COLO829 (cell line): ENCODE results near the gene LY6G5C.

Source experiments
- DNase-seq: peaks from one replicate; pipeline ENCODE4 v3.0.0; 2012; ENCODE audit warnings: low spot score

LY6G5C gene

GRCh38 chr6:31691078-31691463 is 10.2 kb upstream of the LY6G5C start:
- no peak for DNase-seq

GRCh38 chr6:31690231-31691077 is 9.6 kb upstream of the LY6G5C start:
- no peak for DNase-seq

- no peak for DNase-seq
Observed at GRCh38 chr6:31689249-31690110, 8.6 kb upstream of the LY6G5C start.

DNA sequence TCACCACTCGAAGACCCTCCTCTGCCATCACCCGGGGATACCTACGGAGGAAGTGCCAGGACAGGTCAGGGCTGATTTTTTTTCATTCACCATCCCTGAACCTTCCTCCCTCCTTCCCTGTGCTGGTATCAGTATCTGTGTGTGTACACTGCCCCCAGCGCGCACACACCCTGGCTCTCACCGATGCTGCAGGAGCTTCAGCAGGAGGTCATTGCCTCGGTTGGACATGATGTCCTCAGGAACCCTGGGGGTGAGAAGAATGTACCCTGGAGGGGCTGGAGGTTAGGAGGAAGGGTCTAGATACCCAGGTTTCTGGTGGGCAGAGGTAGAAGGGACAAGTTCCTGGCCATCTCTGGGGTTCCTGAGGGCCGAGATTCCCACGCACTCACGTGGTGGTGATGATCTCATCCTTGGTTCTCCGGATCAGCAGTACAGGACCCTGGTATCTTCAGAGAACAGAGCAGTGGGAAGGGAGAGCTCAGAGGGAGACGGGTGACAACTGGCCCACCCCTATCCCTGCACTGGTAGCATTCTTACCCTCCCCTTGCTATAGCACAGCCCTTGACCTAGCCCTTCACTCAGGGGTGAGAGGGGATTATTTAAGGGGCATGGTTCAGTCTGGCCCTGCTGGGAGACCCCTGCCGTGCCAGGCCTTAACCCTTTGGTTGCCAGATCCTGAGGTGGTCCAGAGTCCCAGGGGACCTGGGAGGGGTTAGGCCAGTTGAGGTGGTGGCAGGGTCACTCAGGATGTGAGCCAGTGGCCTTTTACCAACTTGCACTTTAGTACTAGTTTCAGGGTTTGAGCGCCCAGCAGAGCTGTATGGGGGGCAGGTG is 7.2 kb upstream of the LY6G5C start:
- DNase-seq = no peak

DNA sequence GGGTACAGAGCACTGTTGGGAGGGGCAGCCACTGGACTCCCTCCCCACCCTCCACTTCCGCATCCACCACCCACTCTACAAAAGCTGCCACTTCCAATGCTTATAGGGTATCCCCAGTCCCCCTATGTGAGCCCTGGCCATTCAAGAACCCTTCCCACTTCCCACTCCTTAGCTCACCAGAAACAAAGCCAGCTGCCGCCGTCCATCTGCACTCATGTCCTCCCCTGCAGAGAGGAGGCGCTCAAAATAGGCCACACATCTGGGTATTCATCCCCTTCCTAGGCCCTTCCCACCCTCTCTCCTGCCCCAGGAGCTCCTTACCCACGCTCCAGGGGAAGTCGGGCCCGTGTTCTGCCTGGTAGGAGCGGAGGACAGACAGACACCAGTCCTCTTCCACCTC is 6.5 kb upstream of the LY6G5C start:
- no peak for DNase-seq

GRCh38 chr6:31686483-31686882 is 5.6 kb upstream of the LY6G5C start:
- DNase-seq = no peak

- DNase-seq = no peak
Observed at GRCh38 chr6:31683591-31683990, 2.7 kb upstream of the LY6G5C start.

- no peak for DNase-seq
Observed at GRCh38 chr6:31681135-31681671, 336 bp upstream of the LY6G5C start.

GRCh38 chr6:31677955-31678354 is 2.9 kb downstream of the LY6G5C start:
- no peak for DNase-seq

- DNase-seq = no peak
Observed at GRCh38 chr6:31676904-31677303, 4.0 kb downstream of the LY6G5C start.

GRCh38 chr6:31676322-31676903 is 4.5 kb downstream of the LY6G5C start:
- DNase-seq = no peak

DNA sequence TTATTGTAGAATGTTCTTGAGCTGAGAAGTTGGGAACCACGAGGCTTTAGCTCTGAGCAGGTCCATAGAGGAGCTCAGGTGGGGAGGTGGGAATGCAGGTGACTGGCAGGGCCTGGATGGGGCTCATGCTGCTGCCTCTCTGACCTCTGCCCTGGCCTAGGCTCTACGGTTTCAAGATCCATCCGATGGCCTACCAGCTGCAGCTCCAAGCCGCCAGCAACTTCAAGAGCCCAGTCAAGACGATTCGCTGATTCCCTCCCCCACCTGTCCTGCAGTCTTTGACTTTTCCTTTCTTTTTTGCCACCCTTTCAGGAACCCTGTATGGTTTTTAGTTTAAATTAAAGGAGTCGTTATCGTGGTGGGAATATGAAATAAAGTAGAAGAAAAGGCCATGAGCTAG is 11.2 kb downstream of the LY6G5C start, which contains the start of gene LY6G5B:
LY6G5B (plus strand) TSS at position 301 of the 400 bp plus-strand sequence. CDS start 975 bp downstream, outside the sequence.
- DNase-seq = no peak

- DNase-seq = no peak
Observed at GRCh38 chr6:31666337-31666965, 14.4 kb downstream of the LY6G5C start.

GRCh38 chr6:31665501-31666336 is 15.1 kb downstream of the LY6G5C start, which contains the start of gene CSNK2B:
Gene CSNK2B, plus strand, starts transcription at chr6:31666080. Its CDS starts 752 bp downstream, at chr6:31666832.
- DNase-seq = peak; percentile 99

DNA sequence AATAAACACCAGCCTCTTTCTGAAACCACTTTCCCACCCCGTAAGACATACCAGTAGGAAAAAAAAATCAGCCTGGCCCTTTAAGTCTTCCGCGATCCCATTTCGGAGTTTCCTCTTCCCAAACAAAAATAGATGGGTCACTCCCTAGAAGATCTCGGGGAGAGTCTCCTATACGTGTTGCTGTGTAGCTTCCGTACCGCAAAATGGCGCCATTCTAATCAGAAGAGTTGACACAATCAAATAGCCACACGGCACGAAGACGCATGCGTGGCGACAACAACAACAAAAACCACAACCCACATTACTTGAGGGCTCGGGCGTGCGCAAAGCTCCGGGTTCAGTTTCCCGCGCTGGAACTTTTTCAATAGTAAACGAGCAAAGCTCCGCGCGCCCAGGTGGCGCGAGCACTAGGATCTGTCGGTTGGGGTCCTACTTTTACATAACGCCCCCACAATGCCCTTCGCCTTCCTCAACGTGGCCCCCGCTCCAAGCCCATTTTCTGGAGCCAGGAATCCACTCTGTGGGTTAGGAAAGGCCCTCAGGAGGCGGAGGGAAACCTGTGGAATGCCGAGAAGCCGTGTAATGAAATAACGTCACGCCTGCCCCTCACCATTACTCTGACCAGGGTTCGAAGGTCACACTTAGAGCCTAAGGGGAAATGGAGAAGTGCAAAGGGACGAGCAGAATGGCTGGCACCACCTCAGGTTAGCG is 15.9 kb downstream of the LY6G5C start, which contains the start of gene GPANK1:
GPANK1 (minus strand) TSS at position 208 of the 711 bp plus-strand sequence. CDS start 519 bp downstream, outside the sequence.
- DNase-seq = peak; percentile 94

GRCh38 chr6:31663961-31664789 is 16.7 kb downstream of the LY6G5C start:
- peak; percentile 78 for DNase-seq

DNA sequence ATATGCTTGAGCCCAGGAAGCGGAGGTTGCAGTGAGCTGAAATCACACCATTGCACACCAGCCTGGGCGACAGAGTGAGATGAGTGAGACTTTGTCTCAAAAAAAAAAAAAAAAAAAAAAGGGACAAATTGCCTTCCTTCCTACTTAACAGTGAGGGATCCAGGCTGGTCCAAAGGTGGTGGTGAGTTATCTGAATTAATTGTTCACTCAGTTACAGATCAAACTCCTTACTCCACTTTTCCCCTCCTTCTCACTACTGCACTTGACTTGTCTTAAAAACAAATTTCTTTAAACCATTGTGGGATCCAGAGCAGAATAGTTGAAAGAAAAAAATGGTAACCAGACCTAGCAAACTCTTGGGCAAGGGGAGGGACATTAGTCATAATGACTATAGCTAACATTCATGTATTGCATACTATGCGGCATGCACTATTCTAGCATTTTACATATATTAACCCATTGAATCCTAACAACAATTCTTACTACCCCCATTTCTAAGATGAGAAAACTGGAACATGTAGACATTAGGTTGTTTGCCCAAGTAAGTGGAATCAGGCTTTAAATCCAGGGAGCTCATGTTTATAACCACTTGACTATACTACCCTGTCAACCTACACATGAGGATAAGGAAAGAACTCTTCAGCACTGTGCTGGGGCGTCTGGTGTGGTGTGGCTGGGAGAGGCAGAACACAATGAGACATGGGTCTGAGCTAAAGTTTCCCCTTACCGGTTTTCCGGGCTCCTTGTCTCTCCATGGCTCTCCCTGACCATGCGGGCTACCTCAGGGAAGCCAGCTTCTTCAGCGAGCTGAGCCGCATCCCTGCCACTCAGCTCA is 17.5 kb downstream of the LY6G5C start:
- DNase-seq = no peak
